IPS-15b (cell line): ENCODE results near the gene USP9X.
"Not testable (repeated sequence)": the region's sequence is repeated elsewhere in the genome, so short reads cannot be mapped to it uniquely, and the experiment has no call there.

Experiments
- H3K27me3 ChIP-seq: one replicate; pipeline ENCODE4 v1.6.1; 2013; ENCODE audit warnings: low read length; ENCODE audit not compliant: control insufficient read depth, insufficient read depth
- H3K36me3 ChIP-seq: one replicate; pipeline ENCODE4 v1.6.1; 2013; ENCODE audit warnings: low read length; ENCODE audit not compliant: control insufficient read depth, insufficient read depth
- H3K4me1 ChIP-seq: one replicate; pipeline ENCODE4 v1.6.1; 2013; ENCODE audit warnings: mild to moderate bottlenecking, low read length; ENCODE audit not compliant: control insufficient read depth, insufficient read depth
- H3K4me3 ChIP-seq: one replicate; pipeline ENCODE4 v1.5.1; 2013; ENCODE audit warnings: low read depth, low read length
- H3K9ac ChIP-seq: one replicate; pipeline ENCODE4 v1.6.1; 2013; ENCODE audit warnings: low read depth, mild to moderate bottlenecking, low read length
- H3K9me3 ChIP-seq: one replicate; pipeline ENCODE4 v1.6.1; 2013; ENCODE audit warnings: mild to moderate bottlenecking, low read length; ENCODE audit not compliant: control insufficient read depth, insufficient read depth

USP9X gene

GRCh38 chrX:41090568-41091238 is 5.5 kb downstream of the USP9X start:
- peaks cover 7% of the 10 kb centered on the region for H3K36me3 ChIP-seq
- H3K27me3 ChIP-seq: no peaks in the 10 kb centered on the region
- peak overlapping the region; percentile 68 for H3K9ac ChIP-seq
- peak overlapping the region; percentile 90 for H3K4me3 ChIP-seq
- H3K9me3 ChIP-seq: no peaks in the 10 kb centered on the region
- peaks cover 17% of the 10 kb centered on the region for H3K4me1 ChIP-seq

GRCh38 chrX:41092776-41093175 is 7.5 kb downstream of the USP9X start:
- Histone ChIP-seq H3K9me3 (no peaks in the 10 kb centered on the region), H3K4me3 (peak overlapping the region; percentile 90), H3K36me3 (peaks cover 5% of the 10 kb centered on the region), H3K9ac (peak overlapping the region; percentile 48), H3K27me3 (no peaks in the 10 kb centered on the region), H3K4me1 (peaks cover 25% of the 10 kb centered on the region)

- Histone ChIP-seq H3K9ac (peak overlapping the region; percentile 65), H3K27me3 (no peaks in the 10 kb centered on the region), H3K36me3 (peaks cover 5% of the 10 kb centered on the region), H3K4me3 (peak overlapping the region; percentile 55), H3K9me3 (no peaks in the 10 kb centered on the region), H3K4me1 (peaks cover 30% of the 10 kb centered on the region)
Measured at GRCh38 chrX:41095174-41095573, 9.9 kb downstream of the USP9X start.

- peak overlapping the region; percentile 55 for H3K4me3 ChIP-seq
- H3K9me3 ChIP-seq: no peaks in the 10 kb centered on the region
- H3K9ac ChIP-seq: no peak overlapping the region
- H3K4me1 ChIP-seq: peaks cover 28% of the 10 kb centered on the region
- H3K27me3 ChIP-seq: no peaks in the 10 kb centered on the region
- H3K36me3 ChIP-seq: peaks cover 5% of the 10 kb centered on the region
Measured at GRCh38 chrX:41095908-41096307, 10.7 kb downstream of the USP9X start.

GRCh38 chrX:41096339-41096955 is 11.2 kb downstream of the USP9X start:
- H3K4me1 ChIP-seq: peaks cover 25% of the 10 kb centered on the region
- H3K9me3 ChIP-seq: no peaks in the 10 kb centered on the region
- peaks cover 5% of the 10 kb centered on the region for H3K36me3 ChIP-seq
- no peaks in the 10 kb centered on the region for H3K27me3 ChIP-seq
- H3K4me3 ChIP-seq: peak overlapping the region; percentile 55
- no peak overlapping the region for H3K9ac ChIP-seq

- Histone ChIP-seq H3K27me3 (no peaks in the 10 kb centered on the region), H3K4me1 (peaks cover 18% of the 10 kb centered on the region), H3K9me3 (no peaks in the 10 kb centered on the region), H3K4me3 (no peak overlapping the region), H3K36me3 (no peaks in the 10 kb centered on the region), H3K9ac (no peak overlapping the region)
Measured at GRCh38 chrX:41097326-41097725, 12.1 kb downstream of the USP9X start.

GRCh38 chrX:41100200-41100599 is 15.0 kb downstream of the USP9X start:
- H3K4me3 ChIP-seq: no peak overlapping the region
- H3K27me3 ChIP-seq: no peaks in the 10 kb centered on the region
- peaks cover 24% of the 10 kb centered on the region for H3K4me1 ChIP-seq
- H3K9ac ChIP-seq: no peak overlapping the region
- H3K9me3 ChIP-seq: no peaks in the 10 kb centered on the region
- H3K36me3 ChIP-seq: no peaks in the 10 kb centered on the region

GRCh38 chrX:41100819-41101218 is 15.6 kb downstream of the USP9X start:
- H3K4me1 ChIP-seq: peaks cover 21% of the 10 kb centered on the region
- H3K36me3 ChIP-seq: no peaks in the 10 kb centered on the region
- no peak overlapping the region for H3K4me3 ChIP-seq
- no peaks in the 10 kb centered on the region for H3K27me3 ChIP-seq
- H3K9ac ChIP-seq: no peak overlapping the region
- H3K9me3 ChIP-seq: no peaks in the 10 kb centered on the region

- Histone ChIP-seq H3K9me3 (no peaks in the 10 kb centered on the region), H3K36me3 (no peaks in the 10 kb centered on the region), H3K9ac (no peak overlapping the region), H3K27me3 (no peaks in the 10 kb centered on the region), H3K4me3 (peak overlapping the region; percentile 28), H3K4me1 (peaks cover 27% of the 10 kb centered on the region)
Measured at GRCh38 chrX:41105005-41105404, 19.8 kb downstream of the USP9X start.

GRCh38 chrX:41106257-41106656 is 21.0 kb downstream of the USP9X start:
- not testable (repeated sequence) for H3K9me3 ChIP-seq, H3K9ac ChIP-seq, H3K36me3 ChIP-seq, H3K27me3 ChIP-seq
- Histone ChIP-seq H3K4me1 (peaks cover 37% of the 10 kb centered on the region), H3K4me3 (peak overlapping the region; percentile 16)

GRCh38 chrX:41108007-41108406 is 22.8 kb downstream of the USP9X start:
- Histone ChIP-seq H3K4me1 (peaks cover 49% of the 10 kb centered on the region), H3K9me3 (no peaks in the 10 kb centered on the region), H3K4me3 (peak overlapping the region; percentile 3), H3K27me3 (no peaks in the 10 kb centered on the region), H3K36me3 (no peaks in the 10 kb centered on the region), H3K9ac (no peak overlapping the region)

- H3K9ac ChIP-seq: no peak overlapping the region
- H3K9me3 ChIP-seq: no peaks in the 10 kb centered on the region
- no peaks in the 10 kb centered on the region for H3K27me3 ChIP-seq
- H3K36me3 ChIP-seq: no peaks in the 10 kb centered on the region
- H3K4me1 ChIP-seq: peaks cover 49% of the 10 kb centered on the region
- H3K4me3 ChIP-seq: peak overlapping the region; percentile 33
Measured at GRCh38 chrX:41108463-41109205, 23.4 kb downstream of the USP9X start.
